CD4-positive, alpha-beta memory T cell (primary cell): ENCODE data around the gene MS4A2. TPM values are rescaled to one million over a fixed set of nuclear protein-coding genes. Genes with fewer than 3 reads are reported as not detected.

Experiments used
- CTCF ChIA-PET: fragments of 350-600 bp; sonication (Branson Sonifier 250); formaldehyde crosslinking; loops from one replicate; lab custom pipeline; 2021; ENCODE audit warnings: inconsistent platforms; ENCODE audit not compliant: partially characterized antibody; lab: Charles Lee
- POLR2A ChIA-PET: fragments of 350-600 bp; sonication (Branson Sonifier 250); formaldehyde crosslinking; loops from one replicate; lab custom pipeline; 2021; ENCODE audit not compliant: partially characterized antibody; lab: Charles Lee
- DNase-seq, 5 donors: peaks; one replicate each; pipeline versions ENCODE4 v3.0.0 to v3.0.0-alpha.2; 2020 to 2022; ENCODE audit warnings: mixed read lengths in 1 of 5
- H3K27ac ChIP-seq: one replicate; pipeline ENCODE4 v1.7.0; 2013; ENCODE audit warnings: low read depth, low read length
- H3K27me3 ChIP-seq: 2 replicates; pipeline ENCODE4 v1.7.0; 2013; ENCODE audit warnings: mild to moderate bottlenecking, low read length, moderate library complexity; ENCODE audit not compliant: insufficient read depth
- H3K36me3 ChIP-seq: 2 replicates; pipeline ENCODE4 v1.7.0; 2013; ENCODE audit warnings: mild to moderate bottlenecking, low read length, moderate library complexity; ENCODE audit not compliant: insufficient read depth
- H3K4me1 ChIP-seq: 2 replicates; pipeline ENCODE4 v1.7.0; 2013; ENCODE audit warnings: mild to moderate bottlenecking, low read length, moderate library complexity; ENCODE audit not compliant: insufficient read depth
- H3K4me3 ChIP-seq, 2 donors: one replicate each; pipeline ENCODE4 v1.7.0; 2013; ENCODE audit warnings: low read length in 2 of 2, mild to moderate bottlenecking in 1 of 2
- H3K9me3 ChIP-seq, 2 donors: one replicate each; pipeline ENCODE4 v1.7.0; 2013; ENCODE audit warnings: low read length in 2 of 2, control low read depth in 1 of 2; ENCODE audit not compliant: control insufficient read depth in 1 of 2
- H3K27ac Mint-ChIP-seq, 7 donors: one replicate each; pipeline ENCODE4 v1.8.0; 2020 to 2021; ENCODE audit warnings: mixed read lengths in 7 of 7, mild to moderate bottlenecking in 6 of 7, inconsistent platforms in 3 of 7, moderate library complexity in 3 of 7
- H3K27me3 Mint-ChIP-seq, 2 donors: one replicate each; pipeline ENCODE4 v1.8.0; 2020 to 2021; ENCODE audit warnings: mixed read lengths in 2 of 2
- H3K36me3 Mint-ChIP-seq, 2 donors: one replicate each; pipeline ENCODE4 v1.8.0; 2020 to 2021; ENCODE audit warnings: mixed read lengths in 2 of 2, inconsistent platforms in 1 of 2, mild to moderate bottlenecking in 1 of 2
- H3K4me1 Mint-ChIP-seq, 4 donors: one replicate each; pipeline ENCODE4 v1.8.0; 2020 to 2021; ENCODE audit warnings: mixed read lengths in 4 of 4, mild to moderate bottlenecking in 1 of 4
- H3K4me3 Mint-ChIP-seq, 8 donors: one replicate each; pipeline ENCODE4 v1.8.0; 2020 to 2021; ENCODE audit warnings: mixed read lengths in 8 of 8, mild to moderate bottlenecking in 7 of 8, moderate library complexity in 6 of 8, inconsistent platforms in 3 of 8
- H3K9me3 Mint-ChIP-seq, 8 donors: one replicate each; pipeline ENCODE4 v1.8.0; 2020 to 2021; ENCODE audit warnings: mixed read lengths in 8 of 8, mild to moderate bottlenecking in 5 of 8, inconsistent platforms in 3 of 8, moderate library complexity in 1 of 8
- intact Hi-C: fragments of 100-400 bp; cut with micrococcal nuclease; formaldehyde crosslinking; loops from one replicate; pipeline ENCODE4 v1.15.1; 2023
- polyA plus RNA-seq, 2 donors: library from polyadenylated mRNA; unstranded; fragments of 300-500 nt; fragmentation: Illumina TruSeq; gene quantifications; one replicate each; pipeline ENCODE4 v1.2.3, GENCODE V29; 2021
- total RNA-seq, 2 experiments: library from RNA; stranded (reverse); gene quantifications; one replicate each; pipeline ENCODE4 v1.2.3, GENCODE V29; 2021

The MS4A2 gene
- total and polyA plus RNA-seq, 4 experiments from 2014 or later = not detected

DNA sequence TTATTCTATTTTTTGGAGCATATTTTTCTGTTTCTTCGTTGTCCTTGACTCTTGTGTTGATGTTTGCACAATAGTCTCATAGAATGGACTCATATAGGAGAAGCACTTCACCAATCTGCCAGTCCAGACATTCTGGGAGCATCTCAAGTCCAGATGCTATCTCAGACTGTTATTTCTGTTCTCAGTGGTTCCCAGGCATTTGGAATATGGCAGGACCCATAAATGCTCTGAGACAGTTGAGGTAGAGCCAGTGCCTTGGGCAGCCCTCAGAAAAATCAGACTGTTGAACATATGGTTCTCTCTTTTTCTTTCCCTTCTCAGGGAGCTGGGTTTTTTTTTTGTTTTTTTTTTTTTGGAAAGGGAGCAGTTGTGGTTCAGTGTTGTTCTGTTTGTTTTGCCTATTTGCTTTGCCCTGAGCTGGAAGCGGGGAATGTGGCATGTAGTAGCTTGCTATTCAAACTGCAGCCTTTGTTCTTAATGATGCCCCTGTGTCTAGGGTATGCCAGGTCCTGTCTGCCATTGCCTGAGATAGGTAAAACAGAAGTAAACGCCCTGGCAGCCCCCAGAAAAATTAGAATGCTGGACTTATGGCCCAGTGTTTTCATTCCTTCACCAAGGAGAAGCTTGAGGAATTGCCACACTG lies 3.7 kb upstream of the MS4A2 start:
- no peak for DNase-seq
- Mint-ChIP-seq H3K4me3 (no peak overlapping the region), H3K4me1 (no peaks in the 10 kb centered on the region), H3K36me3 (no peaks in the 10 kb centered on the region), H3K27ac (no peak overlapping the region), H3K9me3 (peaks cover 0 to 2% (median 0%) of the 10 kb centered on the region in 8 donors), H3K27me3 (peaks cover 7 to 9% of the 10 kb centered on the region in 2 donors)
- Histone ChIP-seq H3K9me3 (no peaks in the 10 kb centered on the region), H3K27ac (no peak overlapping the region), H3K4me1 (no peaks in the 10 kb centered on the region), H3K36me3 (no peaks in the 10 kb centered on the region), H3K27me3 (no peaks in the 10 kb centered on the region), H3K4me3 (no peak overlapping the region)
- ChIA-PET CTCF (no interaction called here), POLR2A (no interaction called here)
- intact Hi-C loops = no loop called here

DNA sequence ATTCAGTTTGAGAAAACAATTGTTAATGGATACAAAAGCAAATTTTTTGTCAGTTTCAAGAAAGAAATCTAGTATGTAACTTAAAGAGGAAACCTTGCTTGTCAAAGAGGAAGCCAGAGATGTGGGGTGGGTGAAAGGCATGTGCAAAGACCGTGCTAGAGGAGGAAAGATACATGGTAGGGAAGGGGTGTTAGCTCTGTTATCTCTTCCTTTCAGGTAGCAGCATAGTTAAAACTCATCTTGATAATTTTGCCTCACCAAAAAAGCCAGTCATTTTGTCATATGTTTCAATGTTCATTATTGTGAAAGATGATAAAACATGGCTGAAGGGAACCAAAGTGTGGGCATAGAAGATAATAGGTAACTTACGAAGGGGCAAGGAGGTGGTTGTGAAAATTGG lies 2.6 kb upstream of the MS4A2 start:
- H3K27me3 Mint-ChIP-seq = peaks cover 7 to 9% of the 10 kb centered on the region in 2 donors
- Histone ChIP-seq H3K9me3 (no peaks in the 10 kb centered on the region), H3K27ac (no peak overlapping the region), H3K4me3 (no peak overlapping the region), H3K27me3 (no peaks in the 10 kb centered on the region), H3K36me3 (no peaks in the 10 kb centered on the region), H3K4me1 (no peaks in the 10 kb centered on the region)
- H3K4me3 Mint-ChIP-seq = no peak overlapping the region
- no peaks in the 10 kb centered on the region for H3K36me3 Mint-ChIP-seq
- ChIA-PET CTCF (no interaction called here), POLR2A (no interaction called here)
- no peaks in the 10 kb centered on the region for H3K9me3 Mint-ChIP-seq
- intact Hi-C loops = no loop called here
- DNase-seq = no peak
- no peaks in the 10 kb centered on the region for H3K4me1 Mint-ChIP-seq
- no peak overlapping the region for H3K27ac Mint-ChIP-seq

DNA sequence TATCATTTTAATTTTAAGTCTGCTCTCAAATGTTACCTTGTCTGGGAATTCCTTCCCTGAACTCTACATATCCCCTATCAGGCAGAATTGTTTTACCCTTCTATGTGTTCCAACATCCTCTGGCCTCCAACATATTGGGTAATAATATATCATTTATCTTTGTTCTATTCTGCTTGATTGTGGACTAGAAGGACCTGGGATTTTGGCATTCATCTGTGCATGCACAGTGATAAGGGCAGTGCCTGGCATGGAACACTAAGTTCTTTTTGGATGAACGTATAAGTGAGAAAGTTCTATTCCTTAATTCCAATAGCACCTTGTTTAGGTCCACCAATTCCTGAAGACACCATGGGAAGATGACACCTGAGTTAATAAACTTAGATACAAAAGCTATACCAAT lies 1.2 kb upstream of the MS4A2 start:
- Histone ChIP-seq H3K36me3 (no peaks in the 10 kb centered on the region), H3K27me3 (no peaks in the 10 kb centered on the region), H3K4me1 (no peaks in the 10 kb centered on the region), H3K27ac (no peak overlapping the region), H3K9me3 (no peaks in the 10 kb centered on the region), H3K4me3 (no peak overlapping the region)
- POLR2A ChIA-PET = no interaction called here
- no peak overlapping the region for H3K27ac Mint-ChIP-seq
- intact Hi-C loops = no loop called here
- no peak overlapping the region for H3K4me3 Mint-ChIP-seq
- no peak for DNase-seq
- H3K36me3 Mint-ChIP-seq = no peaks in the 10 kb centered on the region
- H3K4me1 Mint-ChIP-seq = no peaks in the 10 kb centered on the region
- no peaks in the 10 kb centered on the region for H3K9me3 Mint-ChIP-seq
- CTCF ChIA-PET = no interaction called here
- H3K27me3 Mint-ChIP-seq = peaks cover 6 to 9% of the 10 kb centered on the region in 2 donors

DNA sequence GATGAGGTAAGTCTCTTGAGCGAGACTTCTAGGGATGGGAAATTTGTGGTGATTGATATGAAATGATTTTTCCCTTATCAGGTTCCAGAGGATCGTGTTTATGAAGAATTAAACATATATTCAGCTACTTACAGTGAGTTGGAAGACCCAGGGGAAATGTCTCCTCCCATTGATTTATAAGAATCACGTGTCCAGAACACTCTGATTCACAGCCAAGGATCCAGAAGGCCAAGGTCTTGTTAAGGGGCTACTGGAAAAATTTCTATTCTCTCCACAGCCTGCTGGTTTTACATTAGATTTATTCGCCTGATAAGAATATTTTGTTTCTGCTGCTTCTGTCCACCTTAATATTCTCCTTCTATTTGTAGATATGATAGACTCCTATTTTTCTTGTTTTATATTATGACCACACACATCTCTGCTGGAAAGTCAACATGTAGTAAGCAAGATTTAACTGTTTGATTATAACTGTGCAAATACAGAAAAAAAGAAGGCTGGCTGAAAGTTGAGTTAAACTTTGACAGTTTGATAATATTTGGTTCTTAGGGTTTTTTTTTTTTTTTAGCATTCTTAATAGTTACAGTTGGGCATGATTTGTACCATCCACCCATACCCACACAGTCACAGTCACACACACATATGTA lies 7.1 kb downstream of the MS4A2 start:
- no peaks in the 10 kb centered on the region for H3K9me3 ChIP-seq
- H3K4me3 ChIP-seq = no peak overlapping the region
- H3K36me3 ChIP-seq = no peaks in the 10 kb centered on the region
- H3K27ac ChIP-seq = no peak overlapping the region
- CTCF ChIA-PET = no interaction called here
- Mint-ChIP-seq H3K27me3 (peaks cover 6 to 7% of the 10 kb centered on the region in 2 donors), H3K4me1 (no peaks in the 10 kb centered on the region), H3K27ac (no peak overlapping the region), H3K4me3 (no peak overlapping the region), H3K36me3 (no peaks in the 10 kb centered on the region), H3K9me3 (no peaks in the 10 kb centered on the region)
- no peak for DNase-seq
- H3K4me1 ChIP-seq = no peaks in the 10 kb centered on the region
- intact Hi-C loops = no loop called here
- POLR2A ChIA-PET = no interaction called here
- H3K27me3 ChIP-seq = no peaks in the 10 kb centered on the region

DNA sequence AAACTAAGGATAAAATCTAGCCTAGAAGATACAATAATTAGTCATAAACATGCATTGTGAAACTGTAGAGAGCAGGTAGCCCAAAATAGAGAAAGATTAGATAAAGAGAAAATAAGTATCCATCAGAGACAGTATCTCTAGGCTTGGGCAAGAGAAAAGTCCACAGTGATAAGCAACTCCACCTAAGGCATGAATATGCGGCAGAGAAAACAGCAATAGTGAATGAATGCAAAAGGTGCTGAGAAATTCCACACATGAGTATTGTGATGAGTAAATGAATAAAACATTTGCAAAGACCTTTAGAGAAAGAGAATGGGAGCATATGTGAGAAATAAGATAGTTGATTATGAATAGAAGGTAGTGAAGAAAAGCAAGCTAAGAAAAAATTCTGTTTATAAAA lies 8.7 kb downstream of the MS4A2 start:
- POLR2A ChIA-PET = no interaction called here

DNA sequence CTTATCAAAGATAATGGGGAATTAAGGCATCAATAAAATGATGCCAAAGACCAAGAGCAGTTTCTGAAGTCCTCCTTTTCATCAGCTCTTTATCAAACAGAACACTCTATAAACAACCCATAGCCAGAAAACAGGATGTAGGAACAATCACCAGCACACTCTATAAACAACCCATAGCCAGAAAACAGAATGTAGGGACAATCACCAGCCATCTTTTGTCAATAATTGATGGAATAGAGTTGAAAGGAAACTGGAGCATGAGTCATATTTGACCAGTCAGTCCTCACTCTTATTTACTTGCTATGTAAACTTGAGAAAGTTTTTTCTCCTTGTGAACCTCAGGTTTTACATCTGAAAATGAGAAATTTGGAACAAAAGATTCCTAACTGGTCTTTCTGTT lies 10.0 kb downstream of the MS4A2 start:
- intact Hi-C loops = no loop called here
- Mint-ChIP-seq H3K4me3 (no peak overlapping the region), H3K4me1 (peaks cover 0 to 2% (median under 1%) of the 10 kb centered on the region in 4 donors), H3K27me3 (peaks cover 6 to 7% of the 10 kb centered on the region in 2 donors), H3K9me3 (no peaks in the 10 kb centered on the region), H3K36me3 (no peaks in the 10 kb centered on the region), H3K27ac (no peak overlapping the region)
- Histone ChIP-seq H3K4me3 (no peak overlapping the region), H3K27ac (no peak overlapping the region), H3K4me1 (no peaks in the 10 kb centered on the region), H3K27me3 (no peaks in the 10 kb centered on the region), H3K36me3 (no peaks in the 10 kb centered on the region), H3K9me3 (no peaks in the 10 kb centered on the region)
- no peak for DNase-seq
- CTCF ChIA-PET = no interaction called here
- POLR2A ChIA-PET = no interaction called here

More for the DNA sequence above, 8.7 kb downstream of the MS4A2 start:
- no peaks in the 10 kb centered on the region for H3K36me3 Mint-ChIP-seq
- Histone ChIP-seq H3K4me3 (no peak overlapping the region), H3K9me3 (no peaks in the 10 kb centered on the region), H3K36me3 (no peaks in the 10 kb centered on the region), H3K4me1 (no peaks in the 10 kb centered on the region), H3K27ac (no peak overlapping the region), H3K27me3 (no peaks in the 10 kb centered on the region)
- H3K4me1 Mint-ChIP-seq = peaks cover 0 to 2% (median under 1%) of the 10 kb centered on the region in 4 donors
- H3K9me3 Mint-ChIP-seq = no peaks in the 10 kb centered on the region
- CTCF ChIA-PET = interaction anchor here (0.6 kb wide), 1 partner anchor 676 kb away, joined by 3 read pairs; no protein-coding TSS in a partner anchor
- intact Hi-C loops = no loop called here
- no peak overlapping the region for H3K27ac Mint-ChIP-seq
- H3K27me3 Mint-ChIP-seq = peaks cover 6 to 7% of the 10 kb centered on the region in 2 donors
- H3K4me3 Mint-ChIP-seq = no peak overlapping the region
- no peak for DNase-seq

DNA sequence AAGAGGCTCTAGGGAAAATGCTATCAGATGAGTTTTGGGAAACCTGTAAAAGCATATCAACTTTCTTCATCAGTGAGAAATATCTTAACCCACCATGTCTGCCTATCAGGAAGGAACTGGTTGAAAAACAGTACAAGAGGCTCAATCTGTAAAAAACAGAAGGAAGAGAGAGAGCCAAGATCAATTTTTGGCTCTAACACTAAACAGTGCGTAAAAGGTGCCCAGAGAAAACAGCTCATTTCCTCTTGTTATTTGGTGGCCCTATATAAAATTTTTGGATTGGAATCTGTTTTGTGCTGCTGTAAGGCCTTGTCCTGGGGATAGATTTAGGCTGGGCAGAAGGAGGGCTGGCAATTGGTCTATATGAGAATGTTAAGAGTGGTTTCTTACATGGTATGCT lies 12.1 kb downstream of the MS4A2 start:
- no peak overlapping the region for H3K27ac Mint-ChIP-seq
- H3K36me3 ChIP-seq = no peaks in the 10 kb centered on the region

More for the DNA sequence above, 12.1 kb downstream of the MS4A2 start:
- peaks cover 3 to 4% of the 10 kb centered on the region in 2 donors for H3K27me3 Mint-ChIP-seq
- Histone ChIP-seq H3K27ac (no peak overlapping the region), H3K4me3 (no peak overlapping the region), H3K4me1 (no peaks in the 10 kb centered on the region), H3K27me3 (no peaks in the 10 kb centered on the region), H3K9me3 (no peaks in the 10 kb centered on the region)
- H3K4me1 Mint-ChIP-seq = peaks cover 0 to 2% (median under 1%) of the 10 kb centered on the region in 4 donors
- CTCF ChIA-PET = no interaction called here
- POLR2A ChIA-PET = no interaction called here
- H3K36me3 Mint-ChIP-seq = no peaks in the 10 kb centered on the region
- H3K9me3 Mint-ChIP-seq = no peaks in the 10 kb centered on the region
- intact Hi-C loops = no loop called here
- no peak overlapping the region for H3K4me3 Mint-ChIP-seq
- no peak for DNase-seq
